Measurements from ENCODE around the gene IGFL3.

GRCh38 chr19:46085888-46086287 lies 38.6 kb downstream of the IGFL3 start:
- TF ChIP-seq CTCF (conservative IDR thresholded peaks at IDR 0.05 in 1 of 2, IDR thresholded peaks at IDR 0.05 in 1 of 2; ENCODE audit: low read depth in 1 of 2, low read length in 2 of 2) = no peak
- no peak for TF ChIP-seq EZH2 (IDR thresholded peaks at IDR 0.05; ENCODE audit: low read length, missing control alignments)
